Ovary (tissue), 9 donors: ENCODE results near the gene CRELD2. TPM values are rescaled to one million over a fixed set of nuclear protein-coding genes. Genes with fewer than 3 reads are reported as not detected.

Experiments used
- DNase-seq, 5 donors: peaks; one replicate each; pipeline ENCODE4 v3.0.0-alpha.2; 2019 to 2020
- H3K27ac ChIP-seq, 2 donors: fragments of 200-600 bp; one replicate each; pipeline versions ENCODE4 v1.5.1 to v1.8.0; 2019 to 2022
- H3K27me3 ChIP-seq: fragments of 200-600 bp; one replicate; pipeline ENCODE4 v1.8.0; 2022
- H3K36me3 ChIP-seq: fragments of 200-600 bp; sonication (generic); one replicate; pipeline ENCODE4 v1.5.1; 2019
- H3K4me1 ChIP-seq: one replicate; pipeline ENCODE4 v1.8.1; 2013; ENCODE audit warnings: mild to moderate bottlenecking, moderate library complexity; ENCODE audit not compliant: insufficient read depth
- H3K4me3 ChIP-seq: fragments of 200-600 bp; sonication (generic); one replicate; pipeline ENCODE4 v1.5.1; 2017
- H3K9me3 ChIP-seq, 2 donors: fragments of 200-600 bp in 1 of 2; sonication (generic) in 1 of 2; one replicate each; pipeline versions ENCODE4 v1.5.1 to v1.8.1; 2013 to 2019; ENCODE audit warnings: mild to moderate bottlenecking in 1 of 2, moderate library complexity in 1 of 2
- CTCF ChIP-seq, 3 donors: fragments of 450-650 bp in 2 of 3; fragments of 200-600 bp in 1 of 3; IDR thresholded peaks; one replicate each; pipeline versions ENCODE4 v1.5.1 to v1.8.0; 2016 to 2022; ENCODE audit warnings: antibody characterized with exemption in 3 of 3, mild to moderate bottlenecking in 1 of 3
- EP300 ChIP-seq: sonication (generic); formaldehyde crosslinking; IDR thresholded peaks from one replicate; pipeline ENCODE4 v1.6.1; 2017; ENCODE audit warnings: antibody characterized with exemption
- POLR2A ChIP-seq: fragments of 450-650 bp; IDR thresholded peaks from one replicate; pipeline ENCODE4 v1.6.1; 2017; ENCODE audit warnings: antibody characterized with exemption, mild to moderate bottlenecking, moderate library complexity
- WGBS, 3 donors: extraction: QIAGEN DNeasy Blood & Tissue Kit in 1 of 3; methylation state at CpG; one replicate each; pipeline versions ENCODE4 v1.1.5 to v1.1.7; 2013 to 2017; 5-methylcytosine and 5-hydroxymethylcytosine counted together
- intact Hi-C, 4 donors: fragments of 100-400 bp; cut with DNase I; formaldehyde crosslinking; loops; one replicate each; pipeline versions ENCODE4 v1.11.0 to v1.15.1; 2022 to 2023
- polyA plus RNA-seq, 2 donors: library from polyadenylated mRNA; stranded (reverse); fragments of 200-250 nt in 1 of 2; fragments of 350-450 nt in 1 of 2; fragmentation: Illumina TruSeq in 1 of 2; extraction: RNeasy Lipid Tissue Mini Kit (QIAGEN cat#74804) in 1 of 2; gene quantifications; one replicate each; pipeline ENCODE4 v1.2.3, GENCODE V29; 2013 to 2014
- total RNA-seq, 7 donors: library from RNA; depleted of rRNA in 2 of 7; stranded (reverse); fragments of >200 nt in 2 of 7; fragmentation: NEBNext Ultra II Directional in 3 of 7; extraction: Animal tissue kit (Norgen Biotek cat#: 25700) in 3 of 7; gene quantifications; one replicate each; pipeline versions ENCODE4 v1.1.0 to v1.2.4, GENCODE V29; 2016 to 2023
- donor health status: DM: no; HTN: no; CAD: no; lungs with moderate emphysema.
- donor health status: DM: no; HTN: no; CAD: no.
- donor health status: Bipolar disorder and iron deficiency.
- donor health status: DM: yes; HTN: yes; CAD: no.
- donor health status: DM: no; HTN: no; CAD: no.
- donor health status: DM: yes; HTN: yes; CAD: no.

The CRELD2 gene
- total and polyA plus RNA-seq, 9 donors = 9.5 to 53.4 (median 24.6) TPM

DNA sequence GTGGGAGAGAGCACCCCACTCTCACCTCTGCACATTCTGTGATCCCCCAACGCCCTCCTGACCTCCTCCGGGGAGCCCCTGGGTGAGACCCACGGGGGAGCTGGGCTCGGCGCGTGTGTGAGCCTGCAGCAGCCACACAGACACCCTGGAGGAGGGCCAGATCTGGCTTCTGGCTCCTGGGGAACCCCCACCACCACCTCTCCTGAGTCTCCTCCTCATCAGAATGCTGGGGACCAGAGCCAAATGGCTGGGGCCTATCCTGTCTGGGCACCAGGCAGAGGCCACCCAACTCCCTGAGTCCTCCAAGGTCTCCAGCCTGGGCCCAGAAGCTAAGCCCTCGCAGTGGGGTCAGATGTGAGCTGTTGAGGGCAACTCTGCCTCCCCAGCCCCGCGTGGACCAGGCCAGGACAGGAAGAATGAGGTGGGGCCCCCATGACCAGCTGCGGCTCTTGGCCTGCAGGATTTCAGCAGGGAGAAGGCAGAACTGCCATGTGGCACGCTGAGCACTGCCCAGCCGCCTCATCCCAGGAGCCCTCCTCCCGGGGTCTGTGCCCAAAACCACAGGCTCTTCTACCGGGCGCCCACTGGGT lies 36.7 kb downstream of the CRELD2 start:
- DNase-seq = peak in 2 of 5 donors; percentile 24 to 38
- Histone ChIP-seq H3K9me3 (no peaks in the 10 kb centered on the region), H3K4me3 (no peak overlapping the region), H3K27me3 (no peaks in the 10 kb centered on the region), H3K4me1 (peaks cover 6% of the 10 kb centered on the region), H3K27ac (no peak overlapping the region), H3K36me3 (no peaks in the 10 kb centered on the region)
- 72 to 75% (median 73%) methylated on average over 15 of the region's 15 CpGs for WGBS, 3 donors
- intact Hi-C loops = loop anchor here in 1 of 4 donors (10.0 kb wide), 1 partner anchor 240 kb away; no protein-coding TSS in a partner anchor
- TF ChIP-seq POLR2A (no peak), EP300 (no peak), CTCF (IDR thresholded peaks at IDR 0.05) (no peak)

- peak in 2 of 5 donors; percentile 25 to 38 for DNase-seq
- intact Hi-C loops = loop anchor here in 1 of 4 donors (10.0 kb wide), 1 partner anchor 239 kb away; no protein-coding TSS in a partner anchor
- no peak overlapping the region for H3K27ac ChIP-seq
- H3K4me1 ChIP-seq = peaks cover 6% of the 10 kb centered on the region
- WGBS, 3 donors = 88 to 91% (median 89%) methylated on average over 19 to 22 of the region's 22 CpGs
- H3K36me3 ChIP-seq = no peaks in the 10 kb centered on the region
- TF ChIP-seq POLR2A (no peak), CTCF (IDR thresholded peaks at IDR 0.05) (no peak), EP300 (no peak)
- H3K9me3 ChIP-seq = no peaks in the 10 kb centered on the region
- H3K27me3 ChIP-seq = no peaks in the 10 kb centered on the region
- H3K4me3 ChIP-seq = no peak overlapping the region
Measured at GRCh38 chr22:49955581-49956417, 37.4 kb downstream of the CRELD2 start.

- Histone ChIP-seq H3K27ac (no peak overlapping the region), H3K36me3 (no peaks in the 10 kb centered on the region), H3K9me3 (no peaks in the 10 kb centered on the region), H3K4me1 (peaks cover 6% of the 10 kb centered on the region), H3K27me3 (no peaks in the 10 kb centered on the region), H3K4me3 (no peak overlapping the region)
- peak in 3 of 5 donors; percentile 30 to 42 (median 38) for DNase-seq
- no peak for TF ChIP-seq EP300
- WGBS, 3 donors = 68 to 75% (median 68%) methylated on average over 14 to 15 of the region's 15 CpGs
- intact Hi-C loops = loop anchor here in 1 of 4 donors (10.0 kb wide), 1 partner anchor 238 kb away; no protein-coding TSS in a partner anchor
Measured at GRCh38 chr22:49956418-49956770, 38.0 kb downstream of the CRELD2 start.

- Histone ChIP-seq H3K27me3 (no peaks in the 10 kb centered on the region), H3K4me3 (no peak overlapping the region), H3K4me1 (peaks cover 4% of the 10 kb centered on the region), H3K27ac (no peak overlapping the region), H3K36me3 (no peaks in the 10 kb centered on the region), H3K9me3 (no peaks in the 10 kb centered on the region)
- no peak for TF ChIP-seq POLR2A
- TF ChIP-seq EP300 = no peak
- no peak for TF ChIP-seq CTCF (IDR thresholded peaks at IDR 0.05)
- 87 to 94% (median 90%) methylated on average over 15 to 20 of the region's 20 CpGs for WGBS, 3 donors
- peak in 3 of 5 donors; percentile 11 to 36 (median 28) for DNase-seq
- intact Hi-C loops = loop anchor here in 1 of 4 donors (10.0 kb wide), 1 partner anchor 238 kb away; no protein-coding TSS in a partner anchor
Measured at GRCh38 chr22:49956914-49957825, 38.7 kb downstream of the CRELD2 start.
